B cell (primary cell): ENCODE data around the gene DDX24.

Experiments used
- EZH2 ChIP-seq: IDR thresholded peaks from 2 replicates; pipeline ENCODE4 v1.6.1; 2012; ENCODE audit warnings: borderline replicate concordance, low read depth, mild to moderate bottlenecking, moderate library complexity, low read length; ENCODE audit not compliant: insufficient read depth, poor library complexity, severe bottlenecking
- TF ChIP-seq, protein P1 (sequence below): fragments of 200-600 bp; IDR thresholded peaks from one replicate; pipeline ENCODE4 v1.8.0; 2022; ENCODE audit warnings: antibody characterized with exemption, mild to moderate bottlenecking

DNA sequence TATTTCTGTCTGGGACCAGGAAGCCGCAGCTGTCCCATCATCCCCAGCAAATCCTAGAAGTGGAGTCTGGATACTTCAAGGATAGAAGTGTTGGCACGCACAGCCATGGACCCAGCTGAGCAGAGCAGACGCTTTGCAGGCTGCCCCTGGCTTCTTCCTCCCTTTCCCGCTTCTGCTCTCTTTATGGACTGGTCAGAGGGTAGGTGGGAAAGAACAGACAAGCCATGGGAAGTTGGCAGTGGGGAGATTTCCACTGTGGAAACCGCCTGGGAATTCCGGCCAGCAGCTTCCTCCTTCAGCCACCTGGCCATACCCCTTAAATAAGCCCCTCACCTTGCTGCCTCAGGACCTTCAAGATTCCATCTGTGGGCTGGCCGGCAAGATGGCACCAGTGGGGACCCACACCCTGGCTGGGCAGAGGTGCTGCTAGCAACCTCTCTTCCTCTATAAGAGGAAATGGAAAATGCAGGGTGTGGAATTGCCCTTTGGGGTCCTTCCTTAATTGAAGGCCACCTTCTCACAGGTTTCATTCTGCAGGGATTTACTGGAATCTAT lies 34.2 kb downstream of the DDX24 start:
- TF ChIP-seq, protein P1, sequence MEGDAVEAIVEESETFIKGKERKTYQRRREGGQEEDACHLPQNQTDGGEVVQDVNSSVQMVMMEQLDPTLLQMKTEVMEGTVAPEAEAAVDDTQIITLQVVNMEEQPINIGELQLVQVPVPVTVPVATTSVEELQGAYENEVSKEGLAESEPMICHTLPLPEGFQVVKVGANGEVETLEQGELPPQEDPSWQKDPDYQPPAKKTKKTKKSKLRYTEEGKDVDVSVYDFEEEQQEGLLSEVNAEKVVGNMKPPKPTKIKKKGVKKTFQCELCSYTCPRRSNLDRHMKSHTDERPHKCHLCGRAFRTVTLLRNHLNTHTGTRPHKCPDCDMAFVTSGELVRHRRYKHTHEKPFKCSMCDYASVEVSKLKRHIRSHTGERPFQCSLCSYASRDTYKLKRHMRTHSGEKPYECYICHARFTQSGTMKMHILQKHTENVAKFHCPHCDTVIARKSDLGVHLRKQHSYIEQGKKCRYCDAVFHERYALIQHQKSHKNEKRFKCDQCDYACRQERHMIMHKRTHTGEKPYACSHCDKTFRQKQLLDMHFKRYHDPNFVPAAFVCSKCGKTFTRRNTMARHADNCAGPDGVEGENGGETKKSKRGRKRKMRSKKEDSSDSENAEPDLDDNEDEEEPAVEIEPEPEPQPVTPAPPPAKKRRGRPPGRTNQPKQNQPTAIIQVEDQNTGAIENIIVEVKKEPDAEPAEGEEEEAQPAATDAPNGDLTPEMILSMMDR, result no peak
- TF ChIP-seq EZH2, result no peak
